ENCODE measurements around the gene CKAP4.

GRCh38 chr12:106219043-106219442 is 28.8 kb downstream of the CKAP4 start:
- TF ChIP-seq CTCF (IDR thresholded peaks at IDR 0.05; ENCODE audit: low read length) (no peak), EZH2phosphoT487 (IDR thresholded peaks at IDR 0.05; ENCODE audit: low read length) (no peak)
